HG02623 (cell line): Measurements from ENCODE around the gene ATR.

Source experiments
- ATAC-seq: cut with Tn5 transposase; IDR thresholded peaks from one replicate; pipeline ENCODE4 v1.9.1; 2021; ENCODE audit warnings: moderate library complexity; ENCODE audit not compliant: unreplicated experiment

The ATR gene

GRCh38 chr3:142534543-142534942, 44.0 kb downstream of the ATR start:
- ATAC-seq = no peak

GRCh38 chr3:142530296-142530695, 48.2 kb downstream of the ATR start:
- no peak for ATAC-seq

GRCh38 chr3:142523921-142524566, 54.5 kb downstream of the ATR start:
- no peak for ATAC-seq

- ATAC-seq = no peak
Measured at GRCh38 chr3:142509079-142509478, 69.5 kb downstream of the ATR start.

GRCh38 chr3:142507241-142507640, 71.3 kb downstream of the ATR start:
- ATAC-seq = no peak

GRCh38 chr3:142502187-142502985, 76.1 kb downstream of the ATR start:
- no peak for ATAC-seq

- no peak for ATAC-seq
Measured at GRCh38 chr3:142501004-142501926, 77.3 kb downstream of the ATR start.

GRCh38 chr3:142500211-142500610, 78.3 kb downstream of the ATR start:
- no peak for ATAC-seq

- ATAC-seq = peak; percentile 52
Measured at GRCh38 chr3:142498397-142499180, 79.9 kb downstream of the ATR start.

- ATAC-seq = no peak
Measured at GRCh38 chr3:142497729-142498128, 80.8 kb downstream of the ATR start.

- no peak for ATAC-seq
Measured at GRCh38 chr3:142495103-142495502, 83.4 kb downstream of the ATR start.

GRCh38 chr3:142492184-142492583, 86.3 kb downstream of the ATR start:
- ATAC-seq = no peak

GRCh38 chr3:142489572-142490323, 88.8 kb downstream of the ATR start:
- no peak for ATAC-seq

GRCh38 chr3:142484912-142485435, 93.6 kb downstream of the ATR start:
- ATAC-seq = no peak

GRCh38 chr3:142481196-142481595, 97.3 kb downstream of the ATR start:
- ATAC-seq = no peak

GRCh38 chr3:142470826-142471225, 107.7 kb downstream of the ATR start:
- no peak for ATAC-seq

GRCh38 chr3:142468456-142468855, 110.1 kb downstream of the ATR start:
- no peak for ATAC-seq

- no peak for ATAC-seq
Measured at GRCh38 chr3:142467768-142468167, 110.8 kb downstream of the ATR start.

GRCh38 chr3:142460689-142461088, 117.8 kb downstream of the ATR start:
- no peak for ATAC-seq

- no peak for ATAC-seq
Measured at GRCh38 chr3:142459929-142460328, 118.6 kb downstream of the ATR start.
